Measurements from ENCODE around the gene MPV17L2. TPM values are rescaled to one million over a fixed set of nuclear protein-coding genes. Genes with fewer than 3 reads are reported as not detected.

Gene MPV17L2
- total RNA-seq, 1 donor from 2014 or later = 9.5 TPM

- no peak for TF ChIP-seq CTCF (IDR thresholded peaks at IDR 0.05; ENCODE audit: insufficient read depth, low read length, severe bottlenecking)
- DNase-seq (ENCODE audit: low read depth) (no peak), FAIRE-seq (no peak)
- H3K36me3 ChIP-seq (ENCODE audit: control insufficient read depth, insufficient read depth, low read length) = peaks cover 36% of the 10 kb centered on the region
- no peaks in the 10 kb centered on the region for H3K27me3 ChIP-seq (ENCODE audit: control insufficient read depth, insufficient read depth, low read length)
- no peak overlapping the region for H3K4me3 ChIP-seq (ENCODE audit: low read depth, low read length)
Observed at GRCh38 chr19:18164072-18164471, 28.9 kb upstream of the MPV17L2 start.

GRCh38 chr19:18165794-18166544 is 27.0 kb upstream of the MPV17L2 start:
- no peak for FAIRE-seq
- no peaks in the 10 kb centered on the region for H3K27me3 ChIP-seq (ENCODE audit: control insufficient read depth, insufficient read depth, low read length)
- no peak for TF ChIP-seq CTCF (IDR thresholded peaks at IDR 0.05; ENCODE audit: insufficient read depth, low read length, severe bottlenecking)
- no peak for DNase-seq (ENCODE audit: low read depth)
- no peak overlapping the region for H3K4me3 ChIP-seq (ENCODE audit: low read depth, low read length)
- H3K36me3 ChIP-seq (ENCODE audit: control insufficient read depth, insufficient read depth, low read length) = peaks cover 35% of the 10 kb centered on the region

- DNase-seq (ENCODE audit: low read depth) = no peak
- H3K4me3 ChIP-seq (ENCODE audit: low read depth, low read length) = no peak overlapping the region
- H3K36me3 ChIP-seq (ENCODE audit: control insufficient read depth, insufficient read depth, low read length) = peaks cover 30% of the 10 kb centered on the region
- no peak for FAIRE-seq
- no peak for TF ChIP-seq CTCF (IDR thresholded peaks at IDR 0.05; ENCODE audit: insufficient read depth, low read length, severe bottlenecking)
- no peaks in the 10 kb centered on the region for H3K27me3 ChIP-seq (ENCODE audit: control insufficient read depth, insufficient read depth, low read length)
Observed at GRCh38 chr19:18167011-18167410, 26.0 kb upstream of the MPV17L2 start.

GRCh38 chr19:18167975-18168645 is 24.9 kb upstream of the MPV17L2 start:
- DNase-seq (ENCODE audit: low read depth) (no peak), FAIRE-seq (no peak)
- H3K27me3 ChIP-seq (ENCODE audit: control insufficient read depth, insufficient read depth, low read length) = no peaks in the 10 kb centered on the region
- TF ChIP-seq CTCF (IDR thresholded peaks at IDR 0.05; ENCODE audit: insufficient read depth, low read length, severe bottlenecking) = peak; percentile 80
- H3K4me3 ChIP-seq (ENCODE audit: low read depth, low read length) = no peak overlapping the region
- H3K36me3 ChIP-seq (ENCODE audit: control insufficient read depth, insufficient read depth, low read length) = peaks cover 24% of the 10 kb centered on the region

GRCh38 chr19:18168673-18169381 is 24.2 kb upstream of the MPV17L2 start:
- Histone ChIP-seq H3K4me3 (ENCODE audit: low read depth, low read length) (no peak overlapping the region), H3K27me3 (ENCODE audit: control insufficient read depth, insufficient read depth, low read length) (no peaks in the 10 kb centered on the region), H3K36me3 (ENCODE audit: control insufficient read depth, insufficient read depth, low read length) (peaks cover 19% of the 10 kb centered on the region)
- no peak for DNase-seq (ENCODE audit: low read depth)
- TF ChIP-seq CTCF (IDR thresholded peaks at IDR 0.05; ENCODE audit: insufficient read depth, low read length, severe bottlenecking) = no peak
- no peak for FAIRE-seq
